Lower leg skin (tissue), 3 donors: Measurements from ENCODE around the gene TCOF1.

ENCODE experiments used
- CTCF ChIP-seq, 3 donors: fragments of 450-650 bp; IDR thresholded peaks; one replicate each; pipeline ENCODE4 v1.5.1; 2016; ENCODE audit warnings: antibody characterized with exemption in 3 of 3, mild to moderate bottlenecking in 3 of 3, moderate library complexity in 2 of 3
- POLR2A ChIP-seq, 2 donors: fragments of 450-650 bp; IDR thresholded peaks; one replicate each; pipeline ENCODE4 v1.6.1; 2016 to 2017; ENCODE audit warnings: antibody characterized with exemption in 2 of 2, mild to moderate bottlenecking in 1 of 2, moderate library complexity in 1 of 2

GRCh38 chr5:150372639-150373038 lies 15.1 kb downstream of the TCOF1 start:
- TF ChIP-seq CTCF (IDR thresholded peaks at IDR 0.05): no peak
- TF ChIP-seq POLR2A (IDR thresholded peaks at IDR 0.05): no peak
